Embryonic facial prominence (tissue), 1 donor: ENCODE results near the gene EIF3B.
A peak's percentile ranks its signal among the peaks of the same experiment; 100 is the strongest.
"Not testable (repeated sequence)": the region's sequence is repeated elsewhere in the genome, so short reads cannot be mapped to it uniquely, and the experiment has no call there.

Source experiments
- DNase-seq: peaks from one replicate; pipeline ENCODE4 v3.0.0-alpha.2; 2016; ENCODE audit errors: extremely low spot score

Gene EIF3B

DNA sequence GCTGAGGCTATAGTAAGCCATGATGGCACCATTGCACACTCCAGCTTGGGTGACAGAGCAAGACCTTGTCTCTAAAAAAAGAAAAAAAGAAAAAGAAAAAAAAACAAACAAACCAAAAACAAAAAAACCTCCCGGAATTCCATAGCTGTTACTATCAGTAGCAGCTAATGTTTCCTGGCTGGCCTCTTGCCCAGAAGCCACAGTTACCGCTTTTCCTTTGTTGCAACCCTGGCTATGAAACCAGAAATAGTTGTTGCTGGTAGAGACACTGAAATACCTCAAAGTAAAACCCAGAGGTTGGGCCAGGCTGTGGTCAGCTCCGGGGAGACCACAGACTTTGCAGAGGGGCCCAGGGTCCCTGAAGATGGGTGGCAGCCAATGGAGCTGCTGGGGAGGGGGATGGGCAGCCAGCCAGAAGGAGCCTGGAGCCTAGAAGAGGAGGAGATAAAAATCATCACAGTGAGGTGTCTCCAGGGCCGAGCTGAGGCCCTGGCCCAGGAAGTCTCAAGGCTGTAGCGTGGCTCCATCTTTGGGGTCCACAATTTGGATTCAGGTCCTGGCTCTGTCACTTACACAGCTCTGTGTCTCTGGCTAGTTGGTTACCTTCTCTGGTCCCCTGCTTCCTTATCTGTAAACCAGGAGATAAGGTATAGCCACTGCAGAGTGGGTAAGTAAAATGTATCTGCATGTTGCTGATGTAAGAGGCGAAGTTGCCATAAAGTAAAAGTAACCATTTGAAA is 45.4 kb downstream of the EIF3B start:
- peak; percentile 36 for DNase-seq

DNA sequence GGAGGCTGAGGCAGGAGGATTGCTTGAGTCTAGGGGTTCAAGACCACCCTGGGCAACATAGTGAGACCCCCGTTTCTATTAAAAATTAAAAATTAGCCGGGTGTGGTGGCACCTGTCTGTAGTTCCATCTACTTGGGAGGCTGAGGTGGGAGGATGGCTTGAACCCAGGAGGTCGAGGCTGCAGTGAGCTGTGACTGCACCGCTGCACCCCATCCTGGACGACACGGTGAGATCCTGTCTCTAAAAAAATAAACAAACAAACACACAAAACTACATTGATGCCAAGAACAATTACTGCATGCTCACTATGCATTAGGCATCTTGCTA is 48.0 kb downstream of the EIF3B start:
- DNase-seq, result no peak

DNA sequence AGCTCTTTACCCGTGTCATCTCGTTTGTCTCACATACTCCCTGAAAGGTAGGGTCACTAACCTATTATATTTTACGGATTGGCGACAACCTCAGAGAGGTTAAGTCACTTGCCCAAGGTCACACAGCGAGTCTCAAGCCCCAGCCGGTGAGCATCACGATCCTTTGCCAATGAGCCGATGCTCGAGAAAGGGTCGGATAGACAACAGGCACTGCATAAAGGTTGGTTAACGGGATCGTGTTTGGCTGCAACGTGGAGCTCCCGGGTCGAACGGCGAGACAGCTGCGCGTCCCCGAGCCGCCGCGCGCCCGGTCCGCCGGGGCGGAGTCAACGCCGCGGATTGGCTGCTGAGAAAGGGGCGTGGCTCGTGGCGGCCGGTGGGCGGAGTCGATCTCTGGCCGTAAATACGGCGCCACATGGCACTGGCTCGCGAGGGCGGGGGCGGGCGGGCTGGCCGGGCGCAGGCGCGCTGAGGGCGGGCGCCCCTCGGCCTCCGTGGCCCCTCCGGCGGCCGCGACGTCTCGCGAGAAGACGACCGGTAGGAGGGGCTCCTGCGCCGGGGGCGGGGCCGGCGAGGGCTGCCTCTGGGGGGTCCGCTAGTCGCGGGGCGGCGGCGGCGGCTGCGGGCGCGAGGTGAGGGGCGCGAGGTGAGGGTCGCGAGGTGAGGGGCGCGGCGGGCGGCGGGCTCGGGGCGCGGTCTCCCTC is 48.5 kb downstream of the EIF3B start, which contains the start of gene CHST12:
TSS of gene CHST12 (plus strand) at position 598 of the 704 bp plus-strand sequence. CDS start 29,029 bp downstream, outside the sequence.
- peak; percentile 90 for DNase-seq

DNA sequence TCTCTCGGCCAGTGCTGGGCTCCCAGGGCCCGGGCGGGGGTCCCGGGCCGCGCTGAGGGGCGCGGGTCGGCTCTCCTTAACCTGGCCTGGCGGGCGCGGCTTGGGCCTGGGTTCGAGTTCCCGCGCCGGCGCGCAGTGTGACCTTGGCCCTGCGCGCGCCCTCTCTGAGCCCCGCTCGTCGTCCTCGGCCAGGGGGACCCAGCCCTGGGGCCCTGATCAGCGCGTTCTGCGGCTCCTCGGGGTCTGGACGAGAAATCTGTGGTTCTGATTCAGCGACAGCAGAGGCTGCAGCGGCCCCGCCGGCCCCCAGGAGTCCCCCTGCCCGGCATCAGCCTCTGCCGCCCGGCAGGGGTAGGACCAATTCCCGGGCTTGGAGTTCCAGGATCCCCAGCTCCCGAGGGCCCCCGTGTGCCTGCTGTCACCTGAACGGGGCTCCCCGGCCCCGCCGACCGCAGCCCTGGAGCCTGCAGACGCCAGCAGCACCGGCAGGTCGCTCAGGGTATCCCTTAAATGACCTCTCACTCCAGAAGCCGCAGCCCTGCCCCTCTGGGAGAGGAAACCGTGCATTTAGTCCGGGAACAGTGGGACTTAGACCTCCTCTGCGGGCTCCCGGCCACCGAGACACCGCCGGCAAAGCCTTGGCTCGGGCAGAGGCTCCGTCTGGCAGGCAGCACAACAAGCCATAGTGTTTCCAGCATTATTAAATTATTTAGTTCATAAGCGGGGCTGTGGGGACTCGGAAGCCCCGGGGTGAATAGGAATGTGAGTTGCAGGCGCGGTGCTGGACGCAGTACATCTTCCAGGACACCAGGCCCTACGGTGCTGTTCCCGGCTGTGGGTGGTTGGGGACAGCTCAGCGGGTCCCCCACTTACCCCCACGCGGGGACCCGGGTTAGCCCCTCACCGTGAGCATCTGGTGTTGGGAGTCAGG is 49.4 kb downstream of the EIF3B start:
- DNase-seq, result no peak

DNA sequence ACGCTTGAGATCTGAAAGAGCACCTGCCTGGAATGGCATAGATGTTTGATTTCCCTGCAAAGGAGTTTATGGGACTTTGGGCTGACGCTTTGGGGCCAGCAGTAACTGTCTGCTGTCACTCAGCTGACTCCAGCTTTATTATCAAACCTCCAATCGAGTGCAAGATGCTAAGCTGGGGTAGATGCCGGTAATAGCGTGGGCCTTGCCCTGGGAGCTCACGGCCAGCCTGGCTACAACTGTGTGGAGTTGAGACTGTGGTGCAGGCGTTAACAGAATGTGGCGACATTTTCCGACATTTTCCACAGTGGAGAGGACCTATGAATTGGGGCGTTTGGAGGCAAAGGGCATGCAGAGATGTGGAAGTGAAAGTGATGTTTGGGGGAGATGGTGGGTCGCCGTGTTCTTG is 50.1 kb downstream of the EIF3B start:
- no peak for DNase-seq

DNA sequence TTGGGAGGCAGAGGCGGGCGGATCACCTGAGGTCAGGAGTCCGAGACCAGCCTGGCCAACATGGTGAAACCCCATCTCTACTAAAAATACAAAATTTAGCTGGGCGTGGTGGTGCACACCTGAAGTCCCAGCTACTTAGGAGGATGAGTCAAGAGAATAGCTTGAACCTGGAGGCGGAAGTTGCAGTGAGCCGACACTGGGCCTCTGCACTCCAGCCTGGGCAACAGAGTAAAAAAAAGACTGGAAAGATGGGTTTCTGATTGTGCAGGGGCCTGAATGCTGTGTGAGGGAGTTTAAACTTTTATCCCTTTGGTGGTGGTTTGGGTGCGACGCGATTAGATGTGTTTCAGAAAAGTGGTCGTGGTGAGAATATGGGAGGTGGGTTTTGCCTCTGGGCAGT is 50.6 kb downstream of the EIF3B start:
- no peak for DNase-seq

DNA sequence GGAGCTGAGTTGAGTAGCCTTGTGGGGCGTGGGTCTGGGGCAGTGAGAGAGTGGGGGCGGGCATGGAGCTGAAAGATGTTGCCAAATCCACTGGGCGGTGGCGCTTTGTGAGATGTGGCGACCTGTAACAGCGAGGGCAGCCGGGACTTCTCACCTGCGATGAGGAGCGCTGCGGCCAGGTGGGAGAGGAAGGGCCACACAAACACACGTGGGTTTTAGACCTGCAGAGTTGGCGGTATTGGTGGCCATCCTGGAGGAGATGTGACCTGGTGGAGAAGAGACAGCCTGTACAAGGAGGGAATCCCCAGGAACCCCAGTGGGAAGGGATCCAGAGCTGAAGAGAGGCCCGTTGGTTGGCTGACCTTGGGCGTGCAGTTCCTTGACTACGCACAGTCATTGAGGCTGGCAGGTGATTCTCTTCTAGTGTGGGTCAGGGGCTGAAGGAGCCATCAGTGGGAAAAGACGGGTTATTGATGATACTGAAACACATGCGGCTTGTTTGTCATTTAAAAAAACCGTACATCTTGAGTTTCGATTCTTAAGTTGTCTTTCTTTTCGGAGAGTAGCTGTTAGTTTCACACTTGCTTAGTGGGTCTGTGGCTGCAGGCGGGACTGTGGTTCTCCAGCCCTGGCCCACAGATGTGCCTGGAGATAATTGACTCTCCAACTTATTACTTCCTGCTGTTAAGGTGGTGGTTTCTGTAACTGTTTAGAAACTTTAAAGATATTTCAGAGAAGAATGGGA is 51.1 kb downstream of the EIF3B start:
- no peak for DNase-seq

DNA sequence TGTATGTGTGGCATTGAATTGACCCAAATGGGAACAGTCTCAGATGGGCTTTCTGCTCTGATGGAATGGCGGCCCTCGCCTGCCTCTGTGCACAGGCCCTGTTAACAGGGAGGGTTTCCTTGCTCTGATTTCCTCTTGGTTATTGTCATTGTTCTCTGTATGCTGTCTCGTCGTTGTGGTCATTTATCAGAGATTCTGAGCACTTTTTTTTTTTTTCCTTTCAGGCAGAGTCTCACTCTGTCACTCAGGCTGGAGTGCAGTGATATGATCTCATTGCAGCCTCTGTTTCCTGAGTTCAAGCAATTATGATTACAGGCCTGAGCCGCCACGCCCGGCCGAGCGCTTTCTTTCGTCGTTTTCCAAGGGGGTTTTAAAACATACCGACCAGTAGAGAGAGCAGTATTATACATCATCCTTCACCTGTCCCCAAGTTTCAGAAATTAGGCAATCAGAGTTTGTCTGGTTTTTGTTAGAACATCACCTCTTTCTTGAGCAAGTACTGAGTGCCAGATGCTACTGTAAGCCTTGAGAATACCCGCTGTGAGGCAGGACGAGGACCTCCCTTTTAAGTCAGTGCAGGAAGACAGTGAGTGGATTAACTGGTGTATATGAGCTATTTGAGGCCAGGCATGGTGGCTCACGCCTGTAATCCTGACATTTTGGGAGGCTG is 55.3 kb downstream of the EIF3B start:
- DNase-seq, result no peak

DNA sequence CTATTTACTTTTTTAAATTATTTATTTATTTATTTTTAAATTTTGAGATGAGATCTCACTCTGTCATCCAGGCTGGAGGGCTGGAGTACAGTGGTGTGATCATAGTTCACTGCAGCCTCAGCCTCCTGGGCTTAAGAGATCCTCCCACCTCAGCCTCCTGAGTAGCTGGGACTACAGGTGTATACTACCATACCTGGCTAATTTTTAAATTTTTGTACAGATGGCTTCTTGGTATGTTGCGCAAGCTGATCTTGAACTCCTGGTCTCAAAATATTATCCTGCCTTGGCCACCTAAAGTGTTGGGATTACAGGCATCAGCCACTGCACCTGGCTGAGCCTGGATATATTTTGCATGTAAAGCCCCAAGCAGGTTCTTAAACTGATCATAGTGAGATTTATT is 56.4 kb downstream of the EIF3B start:
- DNase-seq, result no peak

DNA sequence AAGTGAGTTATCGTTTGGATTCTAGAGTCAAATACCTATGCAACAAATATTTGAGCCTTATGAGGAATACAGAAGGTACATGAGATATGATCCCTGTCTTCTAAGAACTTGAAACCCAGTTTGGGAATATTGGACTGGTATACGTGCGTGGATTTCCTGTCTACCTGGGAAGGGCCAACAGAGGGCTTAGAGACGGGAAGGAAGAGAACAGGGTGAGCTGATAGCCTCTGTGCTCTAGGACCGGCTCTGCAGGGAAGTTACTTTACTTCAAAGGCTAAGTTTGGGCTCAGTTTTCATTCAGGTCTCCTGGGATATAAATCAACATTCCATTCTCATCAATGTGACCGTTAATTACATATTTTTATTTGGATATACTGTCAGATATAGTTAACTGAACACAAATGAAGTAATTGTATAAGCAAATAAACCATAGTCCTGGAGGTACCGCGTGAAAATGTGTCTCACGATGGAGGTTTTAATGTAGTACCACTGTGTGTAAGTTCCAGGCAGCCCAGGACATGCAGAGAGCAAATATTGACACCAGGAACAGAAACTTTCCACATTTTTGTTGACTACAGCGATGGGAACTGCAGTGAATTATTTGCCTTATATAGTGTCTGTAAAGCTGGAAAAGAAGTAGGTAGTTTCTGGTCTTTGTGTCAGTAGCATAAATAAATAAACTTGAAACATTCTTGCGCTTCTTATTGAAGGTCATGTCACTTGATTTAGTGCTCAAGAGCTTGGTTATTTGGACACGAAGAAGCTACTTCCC is 57.4 kb downstream of the EIF3B start:
- DNase-seq, result no peak

DNA sequence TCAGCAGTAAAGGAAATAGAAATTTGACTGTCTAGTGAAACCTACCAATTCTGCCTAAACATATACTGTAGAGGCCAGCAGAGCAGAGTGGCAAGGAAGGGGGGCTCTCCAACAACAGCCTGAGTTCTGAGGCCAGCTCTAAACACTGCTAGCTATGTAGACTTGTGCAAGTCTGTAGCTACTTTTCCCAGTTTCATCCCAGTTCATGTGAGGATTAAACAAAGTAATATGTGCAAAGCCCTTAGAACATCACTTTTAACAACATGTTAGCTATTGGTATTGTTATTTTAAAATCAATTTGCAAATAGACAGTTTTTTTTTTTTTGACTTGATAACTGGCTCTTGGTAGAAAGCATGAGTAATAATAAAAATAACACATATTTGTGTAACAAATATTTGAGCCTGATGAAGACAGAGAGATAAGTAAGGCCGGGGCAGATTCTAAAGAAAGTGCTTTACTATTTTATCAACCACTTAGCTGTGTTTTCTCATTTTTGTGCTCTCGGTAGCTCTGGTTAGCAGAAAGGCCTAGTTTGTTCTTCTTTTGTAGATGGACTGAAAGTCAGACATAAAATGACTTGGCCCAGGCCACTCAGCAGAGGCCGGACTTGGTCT is 58.1 kb downstream of the EIF3B start:
- DNase-seq, result no peak

DNA sequence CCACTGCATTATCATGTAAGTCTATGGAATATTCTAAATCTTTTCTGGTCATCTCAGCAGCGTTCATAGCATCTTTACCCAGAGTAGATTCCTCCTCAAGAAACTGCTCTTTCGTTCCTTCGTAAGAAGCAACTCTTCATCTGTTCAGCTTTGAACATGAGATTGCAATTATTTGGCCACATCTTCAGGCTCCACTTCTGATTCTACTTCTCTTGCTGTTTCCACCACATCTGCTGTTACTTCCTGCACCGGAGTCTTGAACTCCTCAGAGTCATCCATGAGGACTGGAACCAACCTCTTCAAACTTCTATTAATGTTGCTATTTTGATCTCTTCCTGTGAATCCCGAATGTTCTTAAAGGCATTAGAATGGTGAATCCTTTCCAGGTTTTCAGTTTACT is 61.4 kb downstream of the EIF3B start:
- no peak for DNase-seq

DNA sequence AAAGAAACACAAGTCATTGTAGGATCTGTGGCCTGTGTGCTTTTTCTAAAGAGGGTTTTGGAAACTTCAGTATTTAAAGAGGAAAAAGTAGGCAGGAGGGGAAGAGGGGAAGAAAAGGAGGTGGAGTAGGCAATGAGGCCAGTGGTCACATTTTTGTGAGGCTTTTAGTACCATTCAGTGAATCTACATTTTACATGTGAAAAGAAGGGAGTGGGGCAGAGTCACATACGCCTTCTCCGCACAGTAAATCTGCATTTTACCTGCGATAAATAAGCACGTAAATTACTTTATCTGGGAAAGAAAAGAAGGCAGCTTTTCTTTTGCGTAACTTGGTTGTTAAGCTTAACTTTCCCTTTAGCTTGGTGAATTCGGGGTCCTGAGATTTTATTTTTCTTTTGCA is 62.0 kb downstream of the EIF3B start:
- DNase-seq, result no peak

DNA sequence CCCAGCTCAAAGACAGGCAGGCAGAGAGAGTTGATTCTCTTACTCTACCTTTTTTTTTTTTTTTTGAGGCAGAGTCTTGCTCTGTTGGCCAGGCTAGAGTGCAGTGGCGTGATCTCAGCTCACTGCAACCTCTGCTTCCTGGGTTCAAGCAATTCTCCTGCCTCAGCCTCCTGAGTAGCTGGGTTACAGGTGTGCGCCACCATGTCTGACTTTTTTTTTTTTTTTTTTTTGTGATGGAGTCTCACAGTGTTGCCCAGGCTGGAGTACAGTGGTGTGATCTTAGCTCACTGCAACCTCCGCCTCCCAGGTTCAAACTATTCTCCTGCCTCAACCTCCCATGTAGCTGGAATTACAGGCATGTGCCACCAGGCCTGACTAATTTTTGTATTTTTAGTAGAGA is 62.6 kb downstream of the EIF3B start:
- not testable (repeated sequence) for DNase-seq

DNA sequence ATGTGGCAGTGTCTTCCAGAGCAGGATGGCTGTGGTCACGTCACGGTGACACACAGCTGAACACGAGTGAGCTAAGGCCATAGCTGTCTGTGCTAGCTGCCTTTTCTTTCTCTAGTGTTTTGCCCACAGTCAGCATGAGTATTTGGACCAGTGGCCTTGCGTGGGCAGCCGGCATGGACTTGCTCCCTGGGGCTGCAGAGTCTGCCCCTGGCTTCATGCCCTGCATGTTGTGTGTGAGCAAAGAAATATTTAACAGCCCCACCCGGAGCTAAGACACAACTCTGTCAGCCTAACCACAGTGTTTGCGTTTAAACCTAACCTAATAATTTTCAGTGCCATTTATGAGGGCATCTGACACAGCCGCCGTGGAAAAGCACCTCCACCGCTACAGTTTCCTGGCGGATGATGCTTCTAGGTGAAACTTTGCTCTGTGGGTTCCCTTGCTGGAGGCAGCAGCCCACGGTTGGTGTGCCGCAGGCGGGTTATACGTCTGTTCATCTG is 63.4 kb downstream of the EIF3B start:
- DNase-seq, result no peak

DNA sequence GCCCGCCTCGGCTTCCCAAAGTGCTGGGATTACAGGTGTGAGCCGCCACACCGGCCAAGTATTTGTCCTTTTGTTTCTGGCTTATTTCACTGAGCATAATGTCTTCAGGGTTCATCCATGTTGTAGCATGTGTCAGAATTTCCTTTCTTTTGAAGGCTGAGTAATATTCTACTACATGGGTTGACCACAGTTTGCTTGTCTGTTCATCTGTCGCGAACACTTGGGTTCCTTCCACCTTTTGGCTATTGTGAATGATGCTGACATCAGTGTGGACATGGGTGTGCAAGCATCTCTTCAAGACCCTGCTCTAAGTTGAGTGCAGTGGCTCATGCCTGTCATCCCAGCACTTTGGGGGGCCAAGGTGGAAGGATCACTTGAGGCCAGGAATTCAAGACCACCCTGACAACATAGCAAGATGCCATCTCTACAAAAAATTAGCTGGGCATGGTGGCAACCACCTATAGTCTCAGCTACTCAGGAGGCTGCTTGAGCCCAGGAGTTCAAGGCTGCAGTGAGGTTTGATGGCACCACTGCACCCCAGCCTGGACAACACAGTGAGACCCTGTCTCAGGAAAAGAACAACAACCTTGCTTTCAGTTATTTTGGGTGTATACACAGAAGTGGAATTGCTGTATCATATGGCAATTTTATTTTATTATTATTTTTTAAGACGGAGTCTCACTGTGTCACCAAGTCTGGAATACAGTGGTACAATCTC is 65.7 kb downstream of the EIF3B start:
- DNase-seq, result no peak

DNA sequence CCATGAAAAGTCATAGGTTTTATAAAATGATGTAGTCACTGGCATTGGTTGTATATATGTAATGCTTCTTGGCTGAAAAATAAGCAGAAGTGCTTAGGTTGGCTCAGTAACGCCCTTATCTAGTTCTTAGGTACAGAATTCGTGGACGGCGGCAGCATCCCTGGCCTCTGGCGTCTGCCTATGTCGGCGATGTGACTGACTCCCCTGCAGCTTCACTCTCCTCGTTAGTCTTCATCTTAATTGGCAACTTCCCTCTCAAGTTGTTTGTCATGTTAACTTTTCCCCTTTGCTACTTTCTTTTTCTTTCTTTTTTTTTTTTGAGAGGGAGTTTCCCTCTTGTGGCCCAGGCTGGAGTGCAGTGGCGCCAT is 67.3 kb downstream of the EIF3B start:
- no peak for DNase-seq

DNA sequence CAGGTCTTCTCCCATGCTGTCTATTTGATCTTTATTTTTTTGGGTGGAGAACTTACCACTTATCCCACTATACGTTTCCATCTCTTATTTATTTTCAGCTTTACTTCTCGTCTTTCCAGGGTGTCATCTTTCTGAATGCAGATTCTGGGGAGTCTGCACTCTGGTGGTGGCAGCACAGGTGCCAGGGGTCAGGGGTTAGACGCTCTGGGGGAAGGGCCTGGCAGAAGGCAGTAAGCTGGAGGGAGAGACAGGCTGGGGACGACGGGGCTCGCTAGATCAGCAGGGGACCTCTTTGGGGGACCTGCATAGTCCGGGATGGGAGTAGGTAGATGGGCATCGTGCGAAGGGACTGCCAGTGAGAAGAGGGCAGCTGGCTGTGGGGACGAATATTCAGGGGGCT is 71.1 kb downstream of the EIF3B start:
- DNase-seq, result no peak
